Pancreas (tissue), 10 donors: ENCODE results near the gene TTPAL. TPM values are rescaled to one million over a fixed set of nuclear protein-coding genes. Genes with fewer than 3 reads are reported as not detected.

ENCODE experiments used
- ATAC-seq, 4 donors: fragments of 200-7000 bp; cut with Tn5 transposase; one replicate each; pipeline versions ENCODE4 v1.8.0 to v1.9.1; 2020; ENCODE audit warnings: mild to moderate bottlenecking in 4 of 4, moderate library complexity in 4 of 4
- DNase-seq, 6 donors: peaks; one replicate each; pipeline ENCODE4 v3.0.0-alpha.2; 2020
- FAIRE-seq: peaks from 2 replicates; lab custom pipeline; 2012; peaks lifted over from hg19 to GRCh38; lab: Jason Lieb, UNC
- H3K27ac ChIP-seq, 4 donors: fragments of 200-600 bp; sonication (generic); 1 replicate in 3 of 4; 2 replicates in 1 of 4; pipeline versions ENCODE4 v1.5.0 to v1.8.0; 2020
- H3K27me3 ChIP-seq, 4 donors: fragments of 200-600 bp; one replicate each; pipeline ENCODE4 v1.8.0; 2021
- H3K36me3 ChIP-seq, 3 donors: fragments of 200-600 bp; sonication (generic) in 1 of 3; one replicate each; pipeline versions ENCODE4 v1.5.0 to v1.8.0; 2020 to 2021
- H3K4me1 ChIP-seq, 3 donors: fragments of 200-600 bp; one replicate each; pipeline ENCODE4 v1.8.0; 2021
- H3K4me3 ChIP-seq, 4 donors: fragments of 200-600 bp; sonication (generic) in 2 of 4; one replicate each; pipeline versions ENCODE4 v1.5.0 to v1.8.0; 2020 to 2021
- H3K9me3 ChIP-seq, 4 donors: fragments of 200-600 bp; one replicate each; pipeline ENCODE4 v1.8.0; 2021
- WGBS, 2 donors: extraction: QIAGEN DNeasy Blood & Tissue Kit; methylation state at CpG; one replicate each; pipeline ENCODE4 v1.1.7; 2013; 5-methylcytosine and 5-hydroxymethylcytosine counted together
- intact Hi-C, 3 donors: fragments of 100-400 bp; cut with DNase I; formaldehyde crosslinking; loops; one replicate each; pipeline versions ENCODE4 v1.11.1 to v1.14.2; 2022
- polyA plus RNA-seq, 2 donors: library from polyadenylated mRNA; stranded (reverse); fragments of 200-250 nt; gene quantifications; one replicate each; pipeline ENCODE4 v1.2.3, GENCODE V29; 2013
- total RNA-seq, 6 donors: library from RNA; stranded (reverse); fragmentation: NEBNext Ultra II Directional in 4 of 6; extraction: Animal tissue kit (Norgen Biotek cat#: 25700) in 4 of 6; gene quantifications; one replicate each; pipeline versions ENCODE4 v1.2.1 to v1.2.4, GENCODE V29; 2021 to 2023
- TF ChIP-seq, protein P1 (sequence below), 4 donors: fragments of 200-600 bp; sonication (generic) in 3 of 4; IDR thresholded peaks; one replicate each; pipeline versions ENCODE4 v1.5.0 to v1.8.0; 2021; ENCODE audit warnings: antibody characterized with exemption in 4 of 4
- donor health status: healthy with polysubstance abuse.
- donor health status: DM: no; HTN: no; CAD: no; lungs with moderate emphysema.
- donor health status: DM: no; HTN: no; CAD: no.
- donor health status: control.
- donor health status: control.
- donor health status: Bipolar disorder and iron deficiency.
- donor health status: DM: yes; HTN: yes; CAD: no.
- donor health status: DM: no; HTN: no; CAD: no.
- donor health status: DM: no; HTN: no; CAD: no.
- donor health status: DM: yes; HTN: yes; CAD: no.

The TTPAL gene
- total and polyA plus RNA-seq, 8 donors, result 3.1 to 8.2 (median 5.9) TPM

DNA sequence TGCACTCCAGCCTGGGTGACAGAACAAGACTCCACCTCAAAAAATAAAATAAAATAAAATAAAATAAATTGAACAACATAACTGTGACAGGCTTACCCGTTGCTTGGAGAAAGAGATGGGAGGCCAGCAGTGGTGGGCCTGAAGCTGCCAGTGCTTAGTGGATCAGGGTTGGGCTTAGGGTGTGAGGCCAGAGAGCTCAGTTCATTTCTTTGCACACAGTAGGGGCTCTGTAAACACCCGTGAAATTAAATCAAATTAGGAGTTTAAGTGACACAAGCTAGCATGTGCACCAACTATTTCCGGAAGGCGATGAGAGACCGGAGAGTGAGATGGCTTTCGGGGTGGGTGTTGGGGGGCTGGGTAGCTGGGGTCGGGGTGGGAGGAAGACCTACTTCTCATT, 25.8 kb upstream of the TTPAL start:
- no peaks in the 10 kb centered on the region for H3K36me3 ChIP-seq
- no peak for FAIRE-seq
- H3K27ac ChIP-seq, result no peak overlapping the region
- WGBS, 2 donors, result 79% methylated on average over 7 of the region's 7 CpGs
- H3K9me3 ChIP-seq, result no peaks in the 10 kb centered on the region
- TF ChIP-seq, protein P1, sequence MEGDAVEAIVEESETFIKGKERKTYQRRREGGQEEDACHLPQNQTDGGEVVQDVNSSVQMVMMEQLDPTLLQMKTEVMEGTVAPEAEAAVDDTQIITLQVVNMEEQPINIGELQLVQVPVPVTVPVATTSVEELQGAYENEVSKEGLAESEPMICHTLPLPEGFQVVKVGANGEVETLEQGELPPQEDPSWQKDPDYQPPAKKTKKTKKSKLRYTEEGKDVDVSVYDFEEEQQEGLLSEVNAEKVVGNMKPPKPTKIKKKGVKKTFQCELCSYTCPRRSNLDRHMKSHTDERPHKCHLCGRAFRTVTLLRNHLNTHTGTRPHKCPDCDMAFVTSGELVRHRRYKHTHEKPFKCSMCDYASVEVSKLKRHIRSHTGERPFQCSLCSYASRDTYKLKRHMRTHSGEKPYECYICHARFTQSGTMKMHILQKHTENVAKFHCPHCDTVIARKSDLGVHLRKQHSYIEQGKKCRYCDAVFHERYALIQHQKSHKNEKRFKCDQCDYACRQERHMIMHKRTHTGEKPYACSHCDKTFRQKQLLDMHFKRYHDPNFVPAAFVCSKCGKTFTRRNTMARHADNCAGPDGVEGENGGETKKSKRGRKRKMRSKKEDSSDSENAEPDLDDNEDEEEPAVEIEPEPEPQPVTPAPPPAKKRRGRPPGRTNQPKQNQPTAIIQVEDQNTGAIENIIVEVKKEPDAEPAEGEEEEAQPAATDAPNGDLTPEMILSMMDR (IDR thresholded peaks at IDR 0.05), result no peak
- DNase-seq, result no peak
- intact Hi-C loops, result no loop called here
- no peaks in the 10 kb centered on the region for H3K27me3 ChIP-seq
- ATAC-seq, result no peak
- no peak overlapping the region for H3K4me3 ChIP-seq
- H3K4me1 ChIP-seq, result no peaks in the 10 kb centered on the region

DNA sequence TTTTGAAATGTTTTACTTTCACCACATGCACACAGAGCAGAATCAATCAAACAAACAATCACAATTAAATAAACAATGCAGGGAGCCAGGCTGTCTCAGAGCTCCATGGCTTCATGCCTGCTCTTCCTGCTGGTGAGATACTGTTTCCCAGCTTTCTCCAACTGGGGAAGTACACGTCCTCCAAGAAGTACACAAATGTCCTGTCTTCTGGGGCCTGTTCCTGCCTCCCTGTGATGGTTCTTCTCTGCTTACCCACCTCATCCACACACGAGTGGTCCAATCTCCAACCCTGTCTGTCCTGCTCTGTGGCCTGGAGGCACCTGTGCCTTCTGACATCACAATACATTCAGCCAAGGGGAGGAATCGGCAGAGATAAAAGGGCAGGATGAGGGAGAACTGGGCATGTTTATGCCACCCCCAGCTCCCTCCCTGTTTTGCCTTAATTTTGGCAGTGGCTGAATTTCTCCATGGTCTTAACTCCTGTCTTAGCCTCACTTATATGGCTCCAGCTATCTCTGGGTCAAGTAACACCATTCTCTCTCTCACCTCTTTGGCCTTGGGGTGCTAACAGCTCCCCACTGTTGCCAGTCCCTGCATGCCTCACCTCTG, 25.3 kb upstream of the TTPAL start:
- FAIRE-seq, result no peak
- Histone ChIP-seq H3K36me3 (no peaks in the 10 kb centered on the region), H3K4me1 (no peaks in the 10 kb centered on the region), H3K27ac (no peak overlapping the region), H3K27me3 (no peaks in the 10 kb centered on the region), H3K4me3 (no peak overlapping the region), H3K9me3 (no peaks in the 10 kb centered on the region)
- TF ChIP-seq, protein P1 (IDR thresholded peaks at IDR 0.05), result no peak
- 34 to 38% methylated on average over 3 of the region's 3 CpGs for WGBS, 2 donors
- intact Hi-C loops, result no loop called here
- peak in 1 of 4 donors; percentile 17 for ATAC-seq
- no peak for DNase-seq

DNA sequence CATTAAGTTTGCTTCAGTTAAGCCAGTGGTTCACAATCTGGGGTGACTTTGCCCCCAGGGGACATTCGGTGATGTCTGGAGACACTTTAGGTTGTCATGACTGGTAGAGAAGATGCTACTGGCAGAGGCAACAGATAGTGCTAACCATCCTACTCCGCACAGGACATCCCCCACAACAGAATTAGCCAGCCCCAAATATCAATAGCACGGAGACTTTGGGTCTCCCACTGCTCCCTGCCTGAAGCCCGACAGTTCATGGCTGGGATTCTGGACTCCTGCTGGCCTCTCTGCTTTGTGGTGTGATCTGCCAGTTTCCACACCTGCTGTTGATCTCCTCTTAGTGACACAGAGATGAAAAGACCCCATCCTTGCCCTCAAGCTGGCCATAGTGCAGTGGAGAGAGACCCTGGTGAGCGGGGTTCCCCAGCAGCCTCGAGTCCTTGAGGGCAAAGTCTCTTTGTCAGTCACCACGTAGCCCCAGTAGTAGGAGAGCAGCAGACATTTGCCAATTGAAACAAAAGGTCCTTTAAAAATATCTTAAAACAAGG, 24.7 kb upstream of the TTPAL start:
- TF ChIP-seq, protein P1 (IDR thresholded peaks at IDR 0.05), result no peak
- H3K4me3 ChIP-seq, result no peak overlapping the region
- no peaks in the 10 kb centered on the region for H3K27me3 ChIP-seq
- no peaks in the 10 kb centered on the region for H3K9me3 ChIP-seq
- 71 to 75% methylated on average over 7 of the region's 7 CpGs for WGBS, 2 donors
- no peaks in the 10 kb centered on the region for H3K4me1 ChIP-seq
- intact Hi-C loops, result no loop called here
- no peaks in the 10 kb centered on the region for H3K36me3 ChIP-seq
- H3K27ac ChIP-seq, result no peak overlapping the region
- ATAC-seq, result no peak
- FAIRE-seq, result no peak
- DNase-seq, result no peak

DNA sequence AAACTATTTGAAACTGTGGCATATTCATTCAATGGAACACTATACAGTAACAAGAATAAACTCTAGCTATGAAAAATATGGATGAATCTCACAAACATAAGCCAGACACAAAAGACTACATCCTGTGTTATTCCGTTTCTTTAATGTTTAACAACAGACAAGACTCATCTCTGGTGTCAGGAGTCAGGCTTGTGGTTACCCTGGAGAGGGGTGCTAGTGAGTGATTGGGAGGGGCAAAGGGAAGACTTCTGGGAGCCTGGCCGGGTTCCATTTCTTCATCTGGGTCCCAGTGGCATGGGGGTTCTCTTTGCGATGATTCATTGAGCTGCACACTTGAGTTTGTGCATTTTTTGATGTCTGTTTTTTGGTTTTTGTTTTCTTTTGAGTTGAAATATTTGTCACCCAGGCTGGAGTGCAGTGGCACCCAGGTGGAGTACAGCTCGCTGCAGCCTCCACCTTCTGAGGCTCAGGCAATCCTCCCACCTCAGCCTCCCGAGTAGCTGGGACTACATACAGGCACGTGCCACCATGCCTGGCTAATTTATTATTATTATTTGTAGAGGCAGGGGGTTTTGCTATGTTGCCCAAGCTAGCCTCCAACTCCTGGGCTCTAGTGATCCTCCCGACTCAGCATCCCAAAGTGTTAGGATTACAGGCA, 21.2 kb upstream of the TTPAL start:
- WGBS, 2 donors, result 81 to 82% methylated on average over 7 of the region's 7 CpGs
- TF ChIP-seq, protein P1 (IDR thresholded peaks at IDR 0.05), result no peak
- no peak for FAIRE-seq

DNA sequence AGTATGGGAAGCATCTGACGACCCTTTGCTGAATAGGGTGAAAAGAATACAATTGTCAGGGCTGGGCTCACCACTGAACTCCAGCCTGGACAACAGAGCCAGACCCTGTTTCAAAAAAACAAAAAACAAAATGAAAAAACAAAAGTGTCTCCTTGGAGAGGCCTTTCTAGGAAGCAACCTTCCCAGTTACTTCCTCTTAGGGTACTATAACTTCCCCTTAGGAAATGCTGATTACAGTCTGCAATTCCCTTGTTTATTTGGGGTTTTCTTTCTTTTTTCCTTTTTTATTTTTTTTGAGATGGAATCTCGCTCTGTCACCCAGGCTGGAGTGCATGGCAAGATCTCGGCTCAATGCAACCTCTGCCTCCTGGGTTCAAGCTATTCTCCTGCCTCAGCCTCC, 20.5 kb upstream of the TTPAL start:
- ATAC-seq, result no peak
- intact Hi-C loops, result no loop called here

More for the DNA sequence above, 21.2 kb upstream of the TTPAL start:
- Histone ChIP-seq H3K27ac (no peak overlapping the region), H3K36me3 (no peaks in the 10 kb centered on the region), H3K4me1 (no peaks in the 10 kb centered on the region), H3K27me3 (no peaks in the 10 kb centered on the region), H3K4me3 (no peak overlapping the region), H3K9me3 (no peaks in the 10 kb centered on the region)
- intact Hi-C loops, result no loop called here
- DNase-seq (no peak), ATAC-seq (no peak)

More for the DNA sequence above, 20.5 kb upstream of the TTPAL start:
- DNase-seq (no peak), FAIRE-seq (no peak)
- H3K4me3 ChIP-seq, result no peak overlapping the region
- 66 to 67% methylated on average over 3 of the region's 3 CpGs for whole genome bisulfite sequencing, 2 donors
- no peaks in the 10 kb centered on the region for H3K9me3 ChIP-seq
- no peaks in the 10 kb centered on the region for H3K27me3 ChIP-seq
- TF ChIP-seq, protein P1 (IDR thresholded peaks at IDR 0.05), result no peak
- no peaks in the 10 kb centered on the region for H3K4me1 ChIP-seq
- H3K36me3 ChIP-seq, result no peaks in the 10 kb centered on the region
- no peak overlapping the region for H3K27ac ChIP-seq
